Keratinocyte (primary cell): ENCODE measurements around the gene ANO2.

Experiments
- EZH2 ChIP-seq: IDR thresholded peaks from one replicate; pipeline ENCODE4 v1.6.1; 2012; ENCODE audit warnings: inconsistent platforms, mild to moderate bottlenecking, low read length, moderate library complexity
- TF ChIP-seq, protein P1 (sequence below), 3 experiments: IDR thresholded peaks in 1 of 3; conservative IDR thresholded peaks in 1 of 3; optimal IDR thresholded peaks in 1 of 3; 2 replicates in 2 of 3; 3 replicates in 1 of 3; pipeline versions ENCODE3 to v1.5.1; 2011; ENCODE audit warnings: low read length in 3 of 3, mild to moderate bottlenecking in 3 of 3, moderate library complexity in 2 of 3, control low read depth in 1 of 3, inconsistent platforms in 1 of 3; ENCODE audit not compliant: insufficient read depth in 2 of 3; ENCODE audit errors: extremely low read depth in 1 of 3

DNA sequence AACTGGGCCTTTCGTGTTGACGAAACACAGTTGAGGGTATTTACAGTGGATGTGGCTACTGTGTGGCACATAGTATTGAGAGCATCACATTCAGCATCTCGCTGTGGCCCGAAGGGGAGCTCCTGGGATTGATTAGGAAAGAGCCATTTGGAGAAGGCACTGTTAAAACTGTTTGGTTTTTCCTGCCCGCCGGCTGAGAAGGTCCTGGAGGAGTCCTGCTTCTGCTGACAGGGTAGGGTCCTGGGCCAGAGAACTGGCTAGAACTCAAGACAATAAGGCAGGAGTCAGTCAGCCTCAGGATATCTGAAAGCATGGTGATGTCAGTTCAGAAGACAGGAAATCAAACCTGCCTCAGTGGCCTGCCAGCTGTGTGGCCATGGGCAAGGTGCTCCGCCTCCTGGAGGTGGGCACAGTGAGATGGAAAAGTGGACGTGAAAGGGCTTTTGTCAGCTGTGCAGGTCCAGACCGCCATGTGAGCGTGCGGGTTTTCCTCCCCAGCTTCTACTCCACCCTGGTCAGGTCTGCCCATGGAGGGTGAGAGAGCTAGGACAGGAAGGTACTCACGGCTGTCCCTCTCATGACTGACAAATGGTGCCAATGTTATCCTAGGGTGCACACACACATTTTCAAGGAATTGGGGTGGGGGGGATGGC is 420.8 kb downstream of the ANO2 start:
- TF ChIP-seq, protein P1, sequence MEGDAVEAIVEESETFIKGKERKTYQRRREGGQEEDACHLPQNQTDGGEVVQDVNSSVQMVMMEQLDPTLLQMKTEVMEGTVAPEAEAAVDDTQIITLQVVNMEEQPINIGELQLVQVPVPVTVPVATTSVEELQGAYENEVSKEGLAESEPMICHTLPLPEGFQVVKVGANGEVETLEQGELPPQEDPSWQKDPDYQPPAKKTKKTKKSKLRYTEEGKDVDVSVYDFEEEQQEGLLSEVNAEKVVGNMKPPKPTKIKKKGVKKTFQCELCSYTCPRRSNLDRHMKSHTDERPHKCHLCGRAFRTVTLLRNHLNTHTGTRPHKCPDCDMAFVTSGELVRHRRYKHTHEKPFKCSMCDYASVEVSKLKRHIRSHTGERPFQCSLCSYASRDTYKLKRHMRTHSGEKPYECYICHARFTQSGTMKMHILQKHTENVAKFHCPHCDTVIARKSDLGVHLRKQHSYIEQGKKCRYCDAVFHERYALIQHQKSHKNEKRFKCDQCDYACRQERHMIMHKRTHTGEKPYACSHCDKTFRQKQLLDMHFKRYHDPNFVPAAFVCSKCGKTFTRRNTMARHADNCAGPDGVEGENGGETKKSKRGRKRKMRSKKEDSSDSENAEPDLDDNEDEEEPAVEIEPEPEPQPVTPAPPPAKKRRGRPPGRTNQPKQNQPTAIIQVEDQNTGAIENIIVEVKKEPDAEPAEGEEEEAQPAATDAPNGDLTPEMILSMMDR (optimal IDR thresholded peaks at IDR 0.05 in 1 of 3, IDR thresholded peaks at IDR 0.05 in 1 of 3, conservative IDR thresholded peaks at IDR 0.05 in 1 of 3; ENCODE audit: extremely low read depth in 1 of 3, insufficient read depth in 2 of 3, low read length in 3 of 3), result no peak
- TF ChIP-seq EZH2, result no peak
